T-helper 2 cell treated with Interferon-gamma antibody and Interleukin-4, amounts not matched to agents 5 μg/mL and 100 μg/mL, for 36 hours (primary cell): ENCODE results near the gene FAM83D.
A peak's percentile ranks its signal among the peaks of the same experiment; 100 is the strongest.
"Not testable (repeated sequence)": the region's sequence is repeated elsewhere in the genome, so short reads cannot be mapped to it uniquely, and the experiment has no call there.

Experiments used
- DNase-seq: peaks from one replicate; pipeline ENCODE4 v3.0.0; 2021; ENCODE audit warnings: low spot score
- H3K27ac Mint-ChIP-seq: one replicate; pipeline ENCODE4 v1.8.0; 2021; ENCODE audit warnings: mild to moderate bottlenecking, mixed read lengths
- H3K27me3 Mint-ChIP-seq: one replicate; pipeline ENCODE4 v1.8.0; 2021; ENCODE audit warnings: low read depth, mixed read lengths
- H3K36me3 Mint-ChIP-seq: one replicate; pipeline ENCODE4 v1.8.0; 2021; ENCODE audit warnings: low read depth, mixed read lengths
- H3K4me1 Mint-ChIP-seq: one replicate; pipeline ENCODE4 v1.8.0; 2021; ENCODE audit warnings: low read depth, mixed read lengths
- H3K4me3 Mint-ChIP-seq: one replicate; pipeline ENCODE4 v1.8.0; 2022; ENCODE audit warnings: mild to moderate bottlenecking, moderate library complexity, mixed read lengths
- H3K9me3 Mint-ChIP-seq: one replicate; pipeline ENCODE4 v1.8.0; 2021; ENCODE audit warnings: mixed read lengths

FAM83D gene

GRCh38 chr20:38979842-38980241 lies 53.6 kb downstream of the FAM83D start:
- Mint-ChIP-seq H3K27ac (no peak overlapping the region), H3K36me3 (peaks cover 13% of the 10 kb centered on the region), H3K4me3 (no peak overlapping the region), H3K4me1 (peaks cover 10% of the 10 kb centered on the region), H3K27me3 (no peaks in the 10 kb centered on the region), H3K9me3 (no peaks in the 10 kb centered on the region)
- no peak for DNase-seq

DNA sequence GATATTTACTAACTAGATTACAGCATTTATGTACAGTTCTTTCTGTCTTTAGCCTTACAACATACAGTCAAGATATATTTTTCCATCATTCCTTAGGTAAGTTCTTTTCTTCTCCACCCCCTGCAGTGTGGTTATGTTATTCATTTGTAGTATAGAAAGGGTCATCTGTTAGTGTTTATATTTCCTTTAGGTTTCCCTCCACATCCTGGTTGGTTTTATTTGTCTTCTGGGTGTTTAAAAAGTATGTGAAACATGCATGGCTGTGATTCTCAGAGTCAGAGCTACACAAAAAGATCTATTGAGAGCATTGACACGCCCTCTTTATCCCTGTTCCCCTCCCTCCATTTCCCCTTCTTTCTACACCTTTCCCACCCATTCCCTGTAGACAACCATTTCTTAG lies 56.1 kb downstream of the FAM83D start:
- H3K9me3 Mint-ChIP-seq = no peaks in the 10 kb centered on the region
- H3K4me3 Mint-ChIP-seq = no peak overlapping the region
- H3K4me1 Mint-ChIP-seq = peaks cover 13% of the 10 kb centered on the region
- H3K27me3 Mint-ChIP-seq = no peaks in the 10 kb centered on the region
- DNase-seq = no peak
- peaks cover 14% of the 10 kb centered on the region for H3K36me3 Mint-ChIP-seq
- H3K27ac Mint-ChIP-seq = no peak overlapping the region

DNA sequence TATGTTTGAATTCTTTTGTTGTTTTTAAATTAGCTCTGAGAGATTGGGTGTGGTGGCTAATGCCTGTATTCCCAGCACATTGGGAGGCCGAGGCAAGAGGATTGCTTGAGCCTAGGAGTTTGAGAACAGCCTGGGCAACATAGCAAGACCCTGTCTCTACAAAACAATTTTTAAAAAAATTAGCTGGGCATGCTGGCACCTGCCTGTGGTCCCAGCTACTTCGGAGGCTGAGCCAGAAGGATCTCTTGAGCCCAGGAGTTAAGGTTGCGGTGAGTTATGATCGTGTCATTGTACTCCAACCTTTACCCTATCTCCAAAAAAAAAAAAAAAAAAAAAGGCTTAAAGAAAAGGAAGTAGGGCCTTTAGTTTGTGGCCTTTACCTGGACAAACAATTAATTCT lies 58.8 kb downstream of the FAM83D start:
- DNase-seq = no peak
- no peak overlapping the region for H3K27ac Mint-ChIP-seq
- H3K9me3 Mint-ChIP-seq = no peaks in the 10 kb centered on the region
- no peak overlapping the region for H3K4me3 Mint-ChIP-seq
- peaks cover 20% of the 10 kb centered on the region for H3K4me1 Mint-ChIP-seq
- no peaks in the 10 kb centered on the region for H3K27me3 Mint-ChIP-seq
- peaks cover 24% of the 10 kb centered on the region for H3K36me3 Mint-ChIP-seq

- Mint-ChIP-seq H3K4me3 (no peak overlapping the region), H3K36me3 (peaks cover 24% of the 10 kb centered on the region), H3K27ac (no peak overlapping the region), H3K4me1 (peaks cover 20% of the 10 kb centered on the region), H3K27me3 (no peaks in the 10 kb centered on the region), H3K9me3 (no peaks in the 10 kb centered on the region)
- DNase-seq = no peak
Observed at GRCh38 chr20:38985603-38986170, 59.5 kb downstream of the FAM83D start.

DNA sequence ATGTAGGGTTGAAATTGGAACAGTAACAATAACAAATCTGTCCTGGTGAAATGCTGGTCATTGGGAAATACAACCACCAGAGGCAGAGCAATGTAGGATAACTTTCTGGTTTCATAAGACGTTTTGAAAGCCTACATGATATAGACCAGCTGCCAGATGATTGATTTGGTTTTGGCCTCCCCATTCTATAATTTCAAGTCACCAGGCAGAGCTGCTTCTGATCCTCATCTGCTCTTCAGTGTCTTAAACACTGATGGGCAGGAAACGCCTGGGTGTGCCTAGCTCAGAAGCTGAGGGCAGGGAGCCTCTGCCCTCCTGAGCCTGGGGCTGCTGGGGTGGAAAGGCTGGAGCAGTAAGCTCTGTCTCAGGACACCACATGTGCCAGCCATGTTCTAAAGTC lies 60.4 kb downstream of the FAM83D start:
- no peak overlapping the region for H3K27ac Mint-ChIP-seq
- no peaks in the 10 kb centered on the region for H3K27me3 Mint-ChIP-seq
- peaks cover 24% of the 10 kb centered on the region for H3K36me3 Mint-ChIP-seq

DNA sequence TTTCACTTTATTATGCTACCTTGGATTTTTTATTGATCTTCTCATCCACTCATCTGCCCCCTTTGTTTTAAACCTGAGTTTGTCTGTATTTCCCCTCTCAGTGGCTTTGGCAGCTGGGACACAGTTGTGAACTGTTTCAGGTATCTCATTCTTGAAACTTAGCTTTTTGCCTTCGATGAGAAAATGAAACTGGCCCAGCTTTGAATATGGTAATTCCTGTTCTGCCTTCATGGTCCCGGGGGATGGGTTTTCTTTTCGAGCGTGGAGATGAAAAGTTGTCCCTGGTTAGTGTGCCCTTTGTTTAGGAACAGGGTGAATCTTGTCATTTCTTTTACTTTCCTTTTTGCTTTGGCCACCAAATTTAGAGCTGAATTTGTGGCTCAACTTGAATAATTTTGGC lies 61.6 kb downstream of the FAM83D start:
- Mint-ChIP-seq H3K9me3 (no peaks in the 10 kb centered on the region), H3K4me1 (peaks cover 13% of the 10 kb centered on the region), H3K27ac (no peak overlapping the region), H3K27me3 (no peaks in the 10 kb centered on the region), H3K4me3 (peak overlapping the region; percentile 50), H3K36me3 (peaks cover 18% of the 10 kb centered on the region)
- DNase-seq = no peak

More for the DNA sequence above, 60.4 kb downstream of the FAM83D start:
- Mint-ChIP-seq H3K9me3 (no peaks in the 10 kb centered on the region), H3K4me3 (no peak overlapping the region), H3K4me1 (peaks cover 20% of the 10 kb centered on the region)
- no peak for DNase-seq

- H3K27ac Mint-ChIP-seq = no peak overlapping the region
- no peaks in the 10 kb centered on the region for H3K27me3 Mint-ChIP-seq
- no peak overlapping the region for H3K4me3 Mint-ChIP-seq
- DNase-seq = no peak
- H3K36me3 Mint-ChIP-seq = peaks cover 14% of the 10 kb centered on the region
- peaks cover 7% of the 10 kb centered on the region for H3K4me1 Mint-ChIP-seq
- H3K9me3 Mint-ChIP-seq = no peaks in the 10 kb centered on the region
Observed at GRCh38 chr20:38990728-38991127, 64.5 kb downstream of the FAM83D start.

DNA sequence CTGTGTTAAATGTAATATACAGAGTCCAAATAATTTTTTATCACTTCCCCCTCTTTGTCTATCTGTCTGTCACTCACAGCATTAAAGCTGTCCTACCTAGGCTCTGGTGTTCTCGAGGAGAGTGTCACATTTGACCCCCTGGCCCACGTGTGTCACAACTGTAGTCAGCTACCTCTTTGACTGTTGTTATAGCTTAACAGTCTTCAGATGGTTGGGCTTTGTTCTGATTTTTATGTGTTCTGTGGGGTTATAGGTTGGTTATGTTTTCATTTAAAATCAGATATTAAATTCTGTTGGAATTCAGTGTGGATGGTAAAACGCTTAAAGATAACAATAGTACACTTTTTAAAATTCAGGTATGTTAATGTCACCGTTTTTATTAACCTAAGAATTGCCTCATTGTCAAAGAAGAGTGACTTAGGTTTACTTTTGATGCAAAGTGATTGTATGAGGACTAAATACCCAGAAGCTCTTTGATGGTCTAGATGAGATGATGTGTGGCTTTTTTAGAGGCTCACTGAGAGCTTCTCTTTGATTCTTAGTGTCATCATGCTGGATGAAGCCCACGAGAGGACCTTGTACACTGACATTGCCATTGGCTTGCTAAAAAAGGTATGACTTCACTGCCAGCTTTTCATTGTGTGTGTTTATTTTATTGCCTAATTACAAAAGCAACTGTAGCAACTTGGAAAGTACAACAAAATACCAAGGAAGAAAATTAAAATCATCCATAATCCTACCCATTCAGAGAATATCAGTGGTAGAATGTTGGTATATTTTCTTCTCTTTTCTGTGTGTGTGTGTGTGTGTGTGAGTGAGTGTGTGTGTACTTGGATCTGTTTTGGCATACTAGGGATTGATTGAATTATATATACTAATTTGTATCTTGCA lies 65.8 kb downstream of the FAM83D start:
- no peak overlapping the region for H3K27ac Mint-ChIP-seq
- no peak for DNase-seq
- no peaks in the 10 kb centered on the region for H3K9me3 Mint-ChIP-seq
- peaks cover 21% of the 10 kb centered on the region for H3K36me3 Mint-ChIP-seq
- no peak overlapping the region for H3K4me3 Mint-ChIP-seq
- peaks cover 7% of the 10 kb centered on the region for H3K4me1 Mint-ChIP-seq
- H3K27me3 Mint-ChIP-seq = no peaks in the 10 kb centered on the region

- Mint-ChIP-seq H3K27me3 (no peaks in the 10 kb centered on the region), H3K9me3 (no peaks in the 10 kb centered on the region), H3K36me3 (peaks cover 25% of the 10 kb centered on the region), H3K27ac (no peak overlapping the region), H3K4me3 (no peak overlapping the region), H3K4me1 (peaks cover 18% of the 10 kb centered on the region)
- no peak for DNase-seq
Observed at GRCh38 chr20:38995536-38996044, 69.4 kb downstream of the FAM83D start.

GRCh38 chr20:38996866-38997265 lies 70.6 kb downstream of the FAM83D start:
- not testable (repeated sequence) for H3K9me3 Mint-ChIP-seq, H3K4me3 Mint-ChIP-seq, DNase-seq, H3K27ac Mint-ChIP-seq, H3K27me3 Mint-ChIP-seq
- H3K36me3 Mint-ChIP-seq = peaks cover 31% of the 10 kb centered on the region
- peaks cover 18% of the 10 kb centered on the region for H3K4me1 Mint-ChIP-seq

DNA sequence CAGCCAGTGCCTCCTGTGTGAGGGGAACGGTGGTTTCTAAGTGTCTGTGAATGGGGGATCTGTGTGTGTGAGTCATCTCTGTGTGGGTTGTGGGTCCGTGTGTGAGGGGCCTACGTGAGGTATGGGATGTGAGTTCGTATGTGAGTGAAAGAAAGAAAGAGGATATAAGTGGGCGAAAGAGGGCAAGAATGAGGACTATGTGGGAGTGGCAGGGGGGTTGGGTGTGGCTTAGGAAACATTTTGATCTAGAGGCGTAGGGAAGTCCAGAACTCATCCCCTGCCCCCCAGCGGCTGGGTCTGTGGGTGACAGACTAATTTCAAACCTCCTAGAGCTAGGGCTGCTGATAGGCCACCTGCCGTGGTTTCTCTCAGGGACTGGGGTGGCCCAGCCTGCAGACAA lies 71.4 kb downstream of the FAM83D start:
- H3K9me3 Mint-ChIP-seq = no peaks in the 10 kb centered on the region
- peak overlapping the region; percentile 25 for H3K4me3 Mint-ChIP-seq
- DNase-seq = peak; percentile 86
- peaks cover 18% of the 10 kb centered on the region for H3K4me1 Mint-ChIP-seq
- no peaks in the 10 kb centered on the region for H3K27me3 Mint-ChIP-seq
- peaks cover 34% of the 10 kb centered on the region for H3K36me3 Mint-ChIP-seq
- H3K27ac Mint-ChIP-seq = peak overlapping the region; percentile 33

GRCh38 chr20:38999217-38999616 lies 73.0 kb downstream of the FAM83D start:
- Mint-ChIP-seq H3K27me3 (no peaks in the 10 kb centered on the region), H3K27ac (peak overlapping the region; percentile 21), H3K9me3 (no peaks in the 10 kb centered on the region), H3K4me3 (peak overlapping the region; percentile 23), H3K4me1 (peaks cover 18% of the 10 kb centered on the region), H3K36me3 (peaks cover 43% of the 10 kb centered on the region)
- DNase-seq = no peak

DNA sequence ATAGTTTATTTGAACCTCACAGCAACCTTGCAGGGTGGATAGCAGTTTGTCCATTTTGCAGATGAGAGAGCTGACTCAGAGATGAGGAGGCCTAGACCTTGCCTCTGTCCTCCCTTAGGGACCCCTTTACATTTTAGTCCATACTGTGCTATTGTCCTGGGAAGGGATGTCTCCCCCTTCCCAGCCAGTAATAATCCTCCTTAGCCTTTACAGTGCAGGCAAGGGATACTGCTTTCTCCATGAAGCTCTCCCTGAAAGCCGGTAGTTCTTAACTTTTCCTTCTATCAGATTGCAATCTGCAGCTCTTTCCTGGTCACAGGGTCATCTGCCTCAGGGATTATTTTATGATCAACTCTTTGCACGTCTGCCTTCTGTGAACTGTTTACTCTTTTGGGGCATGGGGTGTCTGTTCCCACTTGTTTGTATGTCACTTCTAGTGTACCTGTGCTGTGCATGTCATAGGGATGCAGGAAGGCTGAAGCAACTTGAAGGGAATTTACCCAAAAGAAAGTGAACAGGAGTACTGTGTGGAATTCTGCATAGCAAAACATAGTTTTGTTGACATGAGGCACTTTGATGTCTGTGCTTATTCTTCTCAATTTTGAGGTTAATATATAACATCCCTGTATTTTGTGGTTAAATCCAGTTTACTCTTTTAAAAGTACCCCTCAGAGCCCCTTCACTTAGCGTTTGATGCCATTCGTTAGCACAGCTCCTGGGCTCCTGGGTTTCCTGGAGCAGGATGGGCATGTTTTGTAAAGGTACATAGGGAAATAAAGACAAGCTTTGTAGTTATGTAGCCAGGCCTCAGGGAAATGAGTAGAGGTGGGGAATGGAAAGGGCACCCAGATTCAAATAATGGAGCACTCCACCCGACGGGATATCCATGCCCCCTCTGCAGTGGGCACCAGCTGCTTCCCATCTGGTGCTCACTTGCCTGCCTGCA lies 74.0 kb downstream of the FAM83D start:
- Mint-ChIP-seq H3K27me3 (no peaks in the 10 kb centered on the region), H3K36me3 (peaks cover 43% of the 10 kb centered on the region), H3K27ac (no peak overlapping the region), H3K9me3 (no peaks in the 10 kb centered on the region), H3K4me1 (peaks cover 23% of the 10 kb centered on the region), H3K4me3 (no peak overlapping the region)
- no peak for DNase-seq
